ENCODE measurements around the gene MYO1D.
A peak's percentile ranks its signal among the peaks of the same experiment; 100 is the strongest.

The MYO1D gene

DNA sequence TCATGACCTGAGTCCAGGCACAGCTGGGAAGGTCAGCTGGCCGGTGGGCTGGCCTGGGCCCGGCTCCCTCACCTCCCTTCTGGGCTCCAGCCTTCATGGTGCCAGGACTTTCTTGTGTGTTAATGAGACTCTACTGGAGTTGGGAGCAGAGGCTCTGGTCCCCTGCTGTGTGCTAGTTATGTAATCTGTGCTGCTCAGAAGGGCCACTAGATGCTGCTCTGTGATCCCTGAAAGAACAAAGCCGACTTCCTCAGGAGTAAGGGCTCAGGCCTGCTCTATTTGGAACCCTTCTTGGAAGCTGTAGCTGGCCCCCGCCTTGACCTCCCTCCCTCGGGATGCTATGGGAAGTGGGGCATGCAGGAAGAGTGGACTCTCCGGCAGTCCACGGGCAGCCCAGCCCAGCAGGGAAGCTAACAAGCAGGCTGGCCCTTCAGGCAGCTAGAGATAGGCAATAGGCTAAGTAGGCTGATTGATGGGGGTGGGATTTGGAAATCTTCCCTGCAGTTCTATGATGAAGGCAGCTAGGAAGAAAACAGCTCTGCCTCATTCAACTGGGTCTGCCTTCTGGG, 393.4 kb downstream of the MYO1D start:
- no peak overlapping the region for H4K8ac ChIP-seq (ENCODE audit: low read depth, low read length)
- peaks cover 2% of the 10 kb centered on the region for H3K79me2 ChIP-seq (ENCODE audit: control insufficient read depth, insufficient read depth, low read length)
- WGBS (ENCODE audit: extremely low coverage, insufficient coverage, low lambda C conversion rate), result no CpG with 5 or more reads among the region's 7 CpGs

GRCh38 chr17:32482568-32483320, 394.2 kb downstream of the MYO1D start:
- Histone ChIP-seq H2BK15ac (replicated peaks; ENCODE audit: low read depth) (no peak overlapping the region), H3K79me1 (ENCODE audit: low read length) (peaks cover 2% of the 10 kb centered on the region), H3K56ac (ENCODE audit: low read length) (no peak overlapping the region), H2BK5ac (ENCODE audit: low read length) (no peak overlapping the region), H3K4me2 (ENCODE audit: low read length) (no peak overlapping the region), H3K79me2 (ENCODE audit: control insufficient read depth, insufficient read depth, low read length) (no peaks in the 10 kb centered on the region), H3K9ac (ENCODE audit: low read length) (peak overlapping the region; percentile 18), H3K4me1 (ENCODE audit: control insufficient read depth, low read depth, low read length) (peaks cover 11% of the 10 kb centered on the region), H2AK5ac (ENCODE audit: low read length) (no peak overlapping the region), H4K8ac (ENCODE audit: low read depth, low read length) (no peak overlapping the region), H3K36me3 (ENCODE audit: control insufficient read depth, insufficient read depth, low read length) (peaks cover 10% of the 10 kb centered on the region), H3K27me3 (ENCODE audit: insufficient read depth, low read length, poor library complexity) (no peaks in the 10 kb centered on the region), H4K5ac (ENCODE audit: low read length) (no peak overlapping the region), H3K23ac (ENCODE audit: low read length) (peak overlapping the region; percentile 37), H3K4ac (ENCODE audit: low read depth, low read length) (no peak overlapping the region), H3K27ac (ENCODE audit: low read depth, low read length) (no peak overlapping the region), H3K4me3 (ENCODE audit: low read length) (no peak overlapping the region), H3K18ac (ENCODE audit: low read length) (no peak overlapping the region), H2BK120ac (ENCODE audit: low read depth, low read length) (no peak overlapping the region)
- no peak for DNase-seq
- WGBS (ENCODE audit: extremely low coverage, insufficient coverage, low lambda C conversion rate), result no CpG with 5 or more reads among the region's 11 CpGs

More for the DNA sequence above, 393.4 kb downstream of the MYO1D start:
- H3K27ac ChIP-seq (ENCODE audit: low read depth, low read length), result peak overlapping the region; percentile 49
- H2AK5ac ChIP-seq (ENCODE audit: low read length), result no peak overlapping the region
- H3K23ac ChIP-seq (ENCODE audit: low read length), result no peak overlapping the region
- peaks cover 6% of the 10 kb centered on the region for H3K36me3 ChIP-seq (ENCODE audit: control insufficient read depth, insufficient read depth, low read length)
- DNase-seq, result peak; percentile 97
- H2BK5ac ChIP-seq (ENCODE audit: low read length), result no peak overlapping the region
- no peak overlapping the region for H3K4me3 ChIP-seq (ENCODE audit: low read length)
- H4K5ac ChIP-seq (ENCODE audit: low read length), result no peak overlapping the region
- peak overlapping the region; percentile 2 for H3K9ac ChIP-seq (ENCODE audit: low read length)
- peaks cover under 1% of the 10 kb centered on the region for H3K79me1 ChIP-seq (ENCODE audit: low read length)
- no peak overlapping the region for H2BK120ac ChIP-seq (ENCODE audit: low read depth, low read length)
- H3K4ac ChIP-seq (ENCODE audit: low read depth, low read length), result no peak overlapping the region
- no peak overlapping the region for H3K4me2 ChIP-seq (ENCODE audit: low read length)
- no peak overlapping the region for H2BK15ac ChIP-seq (replicated peaks; ENCODE audit: low read depth)
- H3K4me1 ChIP-seq (ENCODE audit: control insufficient read depth, low read depth, low read length), result peaks cover 16% of the 10 kb centered on the region
- no peak overlapping the region for H3K18ac ChIP-seq (ENCODE audit: low read length)
- no peaks in the 10 kb centered on the region for H3K27me3 ChIP-seq (ENCODE audit: insufficient read depth, low read length, poor library complexity)
- H3K56ac ChIP-seq (ENCODE audit: low read length), result peak overlapping the region; percentile 77

DNA sequence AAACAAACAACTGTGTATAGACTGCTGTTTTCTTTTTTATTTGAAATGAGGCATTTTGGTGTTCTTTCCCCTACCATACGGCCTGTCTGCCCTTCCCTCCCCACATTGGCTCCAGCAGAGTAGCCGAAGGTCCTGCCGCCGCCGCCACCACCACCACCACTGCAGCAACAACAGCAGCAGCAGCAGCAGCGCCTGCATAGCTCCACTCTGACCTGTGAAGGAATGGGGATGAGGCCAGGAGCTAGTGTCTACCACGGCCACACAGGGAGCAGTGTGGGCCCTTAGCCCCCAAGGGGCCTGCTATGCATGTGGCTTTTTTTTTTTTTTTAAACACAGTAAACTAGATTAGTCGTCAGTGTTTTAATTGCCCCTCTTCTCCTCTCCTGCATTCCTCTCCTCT, 395.7 kb downstream of the MYO1D start:
- DNase-seq, result no peak
- H3K4me1 ChIP-seq (ENCODE audit: control insufficient read depth, low read depth, low read length), result peaks cover 11% of the 10 kb centered on the region
- no peak overlapping the region for H4K8ac ChIP-seq (ENCODE audit: low read depth, low read length)
- H3K27me3 ChIP-seq (ENCODE audit: insufficient read depth, low read length, poor library complexity), result no peaks in the 10 kb centered on the region
- no peak overlapping the region for H3K56ac ChIP-seq (ENCODE audit: low read length)
- WGBS (ENCODE audit: extremely low coverage, insufficient coverage, low lambda C conversion rate), result no CpG with 5 or more reads among the region's 8 CpGs
- no peak overlapping the region for H3K27ac ChIP-seq (ENCODE audit: low read depth, low read length)
- no peak overlapping the region for H2BK5ac ChIP-seq (ENCODE audit: low read length)
- H3K36me3 ChIP-seq (ENCODE audit: control insufficient read depth, insufficient read depth, low read length), result peaks cover 12% of the 10 kb centered on the region
- no peaks in the 10 kb centered on the region for H3K79me2 ChIP-seq (ENCODE audit: control insufficient read depth, insufficient read depth, low read length)
- H3K23ac ChIP-seq (ENCODE audit: low read length), result no peak overlapping the region
- H2BK15ac ChIP-seq (replicated peaks; ENCODE audit: low read depth), result no peak overlapping the region
- H3K9ac ChIP-seq (ENCODE audit: low read length), result no peak overlapping the region
- H2BK120ac ChIP-seq (ENCODE audit: low read depth, low read length), result no peak overlapping the region
- H3K4ac ChIP-seq (ENCODE audit: low read depth, low read length), result no peak overlapping the region
- H4K5ac ChIP-seq (ENCODE audit: low read length), result no peak overlapping the region
- peaks cover 2% of the 10 kb centered on the region for H3K79me1 ChIP-seq (ENCODE audit: low read length)
- no peak overlapping the region for H3K4me3 ChIP-seq (ENCODE audit: low read length)
- no peak overlapping the region for H3K18ac ChIP-seq (ENCODE audit: low read length)
- no peak overlapping the region for H3K4me2 ChIP-seq (ENCODE audit: low read length)
- H2AK5ac ChIP-seq (ENCODE audit: low read length), result no peak overlapping the region

DNA sequence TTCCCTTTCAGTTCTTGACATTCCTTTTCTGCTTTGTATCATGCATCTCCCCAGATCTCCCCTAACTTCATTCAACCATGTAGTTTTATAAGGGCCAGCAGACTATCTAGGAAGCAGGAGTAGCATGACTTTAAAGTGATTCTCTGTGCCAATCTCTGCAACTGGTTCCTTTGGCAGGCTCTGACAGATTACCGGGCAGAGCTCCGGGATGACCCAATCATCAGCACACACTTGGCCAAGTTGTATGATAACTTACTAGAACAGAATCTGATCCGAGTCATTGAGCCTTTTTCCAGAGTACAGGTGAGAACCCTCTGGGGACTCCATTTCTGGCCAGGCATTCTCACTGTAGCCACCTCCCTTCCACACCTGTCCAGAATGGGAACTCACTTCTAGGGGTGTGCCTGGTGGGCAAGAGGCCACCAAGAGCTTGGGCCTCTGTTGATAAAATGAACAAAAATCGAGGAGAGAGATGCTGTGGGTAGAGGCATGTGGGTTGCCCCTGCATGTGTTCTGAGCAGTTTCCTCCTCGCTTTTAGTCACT, 397.8 kb downstream of the MYO1D start:
- Histone ChIP-seq H3K23ac (ENCODE audit: low read length) (no peak overlapping the region), H3K27me3 (ENCODE audit: insufficient read depth, low read length, poor library complexity) (no peaks in the 10 kb centered on the region), H4K5ac (ENCODE audit: low read length) (no peak overlapping the region), H3K4me3 (ENCODE audit: low read length) (no peak overlapping the region), H2BK5ac (ENCODE audit: low read length) (no peak overlapping the region), H3K79me2 (ENCODE audit: control insufficient read depth, insufficient read depth, low read length) (no peaks in the 10 kb centered on the region), H3K18ac (ENCODE audit: low read length) (no peak overlapping the region), H4K8ac (ENCODE audit: low read depth, low read length) (no peak overlapping the region), H2BK120ac (ENCODE audit: low read depth, low read length) (no peak overlapping the region), H3K79me1 (ENCODE audit: low read length) (peaks cover 2% of the 10 kb centered on the region), H2BK15ac (replicated peaks; ENCODE audit: low read depth) (no peak overlapping the region), H2AK5ac (ENCODE audit: low read length) (no peak overlapping the region), H3K56ac (ENCODE audit: low read length) (no peak overlapping the region), H3K4me2 (ENCODE audit: low read length) (no peak overlapping the region), H3K27ac (ENCODE audit: low read depth, low read length) (no peak overlapping the region), H3K36me3 (ENCODE audit: control insufficient read depth, insufficient read depth, low read length) (peaks cover 19% of the 10 kb centered on the region), H3K4ac (ENCODE audit: low read depth, low read length) (no peak overlapping the region), H3K9ac (ENCODE audit: low read length) (no peak overlapping the region), H3K4me1 (ENCODE audit: control insufficient read depth, low read depth, low read length) (peaks cover 10% of the 10 kb centered on the region)
- WGBS (ENCODE audit: extremely low coverage, insufficient coverage, low lambda C conversion rate), result no CpG with 5 or more reads among the region's 5 CpGs
- DNase-seq, result no peak

- no CpG with 5 or more reads among the region's 8 CpGs for WGBS (ENCODE audit: extremely low coverage, insufficient coverage, low lambda C conversion rate)
- Histone ChIP-seq H4K8ac (ENCODE audit: low read depth, low read length) (no peak overlapping the region), H3K18ac (ENCODE audit: low read length) (no peak overlapping the region), H3K56ac (ENCODE audit: low read length) (no peak overlapping the region), H3K4me3 (ENCODE audit: low read length) (no peak overlapping the region), H3K9ac (ENCODE audit: low read length) (no peak overlapping the region), H3K4me1 (ENCODE audit: control insufficient read depth, low read depth, low read length) (no peaks in the 10 kb centered on the region), H3K4ac (ENCODE audit: low read depth, low read length) (no peak overlapping the region), H2AK5ac (ENCODE audit: low read length) (no peak overlapping the region), H3K23ac (ENCODE audit: low read length) (no peak overlapping the region), H3K36me3 (ENCODE audit: control insufficient read depth, insufficient read depth, low read length) (peaks cover 20% of the 10 kb centered on the region), H3K79me2 (ENCODE audit: control insufficient read depth, insufficient read depth, low read length) (no peaks in the 10 kb centered on the region), H3K27ac (ENCODE audit: low read depth, low read length) (no peak overlapping the region), H3K4me2 (ENCODE audit: low read length) (no peak overlapping the region), H2BK15ac (replicated peaks; ENCODE audit: low read depth) (no peak overlapping the region), H3K27me3 (ENCODE audit: insufficient read depth, low read length, poor library complexity) (no peaks in the 10 kb centered on the region), H4K5ac (ENCODE audit: low read length) (no peak overlapping the region), H3K79me1 (ENCODE audit: low read length) (peaks cover 2% of the 10 kb centered on the region), H2BK5ac (ENCODE audit: low read length) (no peak overlapping the region), H2BK120ac (ENCODE audit: low read depth, low read length) (no peak overlapping the region)
- no peak for DNase-seq
Observed at GRCh38 chr17:32477220-32477619, 399.7 kb downstream of the MYO1D start.
